ENCODE results near the gene KLHL14. TPM values are rescaled to one million over a fixed set of nuclear protein-coding genes. Genes with fewer than 3 reads are reported as not detected.
A peak's percentile ranks its signal among the peaks of the same experiment; 100 is the strongest.

The KLHL14 gene
- total and polyA plus RNA-seq, 2 of the 13 experiments (the other 11 are each of a cell fraction or from before 2014, with no cell fraction given) = 16.0 to 41.8 TPM

DNA sequence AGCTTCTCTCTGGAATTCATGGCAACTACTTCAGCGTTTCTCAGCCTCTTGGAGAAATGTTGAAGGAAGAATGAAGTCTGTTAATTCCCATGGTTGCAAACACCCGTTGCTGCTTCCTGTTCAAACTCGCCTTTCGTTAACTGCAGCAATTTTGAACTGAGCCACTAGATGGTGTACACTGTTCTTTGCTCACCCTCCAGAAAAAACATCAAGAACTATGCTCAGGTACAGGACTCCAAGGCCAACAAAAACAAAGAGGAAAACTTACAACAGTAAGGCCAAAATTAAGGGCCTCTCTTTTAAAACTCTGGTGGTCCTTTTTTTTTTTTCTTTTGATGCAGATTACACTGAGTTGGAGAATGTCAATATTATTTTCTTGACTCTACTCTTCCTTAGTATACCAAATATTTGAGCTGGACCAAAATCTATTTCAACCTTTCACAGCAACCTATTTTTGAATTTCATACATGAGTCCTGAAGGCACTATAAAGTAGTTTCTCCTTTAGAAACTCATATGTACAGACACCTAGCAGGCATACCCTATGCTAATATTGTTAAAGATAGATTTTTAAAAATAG is 58.2 kb downstream of the KLHL14 start (continued):
- TF ChIP-seq ETV6 (CRISPR knock-in tag; conservative IDR thresholded peaks at IDR 0.05) (no peak), ELF3 (CRISPR knock-in tag; IDR thresholded peaks at IDR 0.05) (peak; percentile 66; the same call in 1 of the 2 replicates), CCAR2 (optimal IDR thresholded peaks at IDR 0.05; ENCODE audit: low read depth, low read length) (no peak), CENPT (CRISPR knock-in tag; IDR thresholded peaks at IDR 0.05; ENCODE audit: low read depth) (no peak), ZNF737 (CRISPR knock-in tag; IDR thresholded peaks at IDR 0.05; ENCODE audit: borderline replicate concordance) (no peak), NR2F1 (CRISPR knock-in tag; IDR thresholded peaks at IDR 0.05) (no peak), ZFP36L2 (CRISPR knock-in tag; IDR thresholded peaks at IDR 0.05) (no peak), DMAP1 (CRISPR knock-in tag; IDR thresholded peaks at IDR 0.05) (no peak), ZFP82 (CRISPR knock-in tag; IDR thresholded peaks at IDR 0.05; ENCODE audit: borderline replicate concordance) (no peak), HNF4G (IDR thresholded peaks at IDR 0.05; ENCODE audit: borderline replicate concordance, low read depth, low read length) (0 out of 2 replicates have a peak, but pooled peaks have one; percentile 13), HNF4G (CRISPR knock-in tag; IDR thresholded peaks at IDR 0.05; ENCODE audit: borderline replicate concordance, low read depth) (no peak), CEBPB (IDR thresholded peaks at IDR 0.05; ENCODE audit: borderline replicate concordance, low read depth, low read length) (no peak), KMT2A (CRISPR knock-in tag; IDR thresholded peaks at IDR 0.05) (0 out of 2 replicates have a peak, but pooled peaks have one; percentile 29), ARNTL (CRISPR knock-in tag; IDR thresholded peaks at IDR 0.05) (no peak), SOX5 (CRISPR knock-in tag; IDR thresholded peaks at IDR 0.05; ENCODE audit: borderline replicate concordance) (peak; percentile 30; the same call in 1 of the 2 replicates), SSRP1 (CRISPR knock-in tag; IDR thresholded peaks at IDR 0.05) (0 out of 2 replicates have a peak, but pooled peaks have one; percentile 54), KDM6A (CRISPR knock-in tag; IDR thresholded peaks at IDR 0.05; ENCODE audit: low read depth) (no peak), CHCHD3 (CRISPR knock-in tag; IDR thresholded peaks at IDR 0.05) (no peak), EEA1 (CRISPR knock-in tag; IDR thresholded peaks at IDR 0.05; ENCODE audit: borderline replicate concordance) (no peak), HCFC1 (IDR thresholded peaks at IDR 0.05; ENCODE audit: low read depth, low read length) (no peak), FOXO1 (CRISPR knock-in tag; IDR thresholded peaks at IDR 0.05) (0 out of 2 replicates have a peak, but pooled peaks have one; percentile 34), NR2F6 (IDR thresholded peaks at IDR 0.05) (no peak), NR2F6 (CRISPR knock-in tag; IDR thresholded peaks at IDR 0.05) (peak; percentile 22; the same call in 1 of the 2 replicates), SMC3 (IDR thresholded peaks at IDR 0.05; ENCODE audit: low read length) (peak; percentile 97), STAG1 (CRISPR knock-in tag; IDR thresholded peaks at IDR 0.05) (peak; percentile 91), ZNF451 (CRISPR knock-in tag; IDR thresholded peaks at IDR 0.05) (no peak), ZNF12 (CRISPR knock-in tag; IDR thresholded peaks at IDR 0.05) (no peak), MAFK (conservative IDR thresholded peaks at IDR 0.05 in 1 of 2, IDR thresholded peaks at IDR 0.05 in 1 of 2; ENCODE audit: low read length in 2 of 2) (no peak), ZNF773 (CRISPR knock-in tag; IDR thresholded peaks at IDR 0.05; ENCODE audit: borderline replicate concordance) (no peak), SOX13 (IDR thresholded peaks at IDR 0.05) (no peak), SOX13 (CRISPR knock-in tag; conservative IDR thresholded peaks at IDR 0.05 in 1 of 2, IDR thresholded peaks at IDR 0.05 in 1 of 2) (peak in 1 of 2 experiments; percentile 32; a peak in 1 of 4 replicates), ZNF337 (CRISPR knock-in tag; IDR thresholded peaks at IDR 0.05; ENCODE audit: borderline replicate concordance, low read depth) (no peak)
- TF ChIP-seq, protein P1, sequence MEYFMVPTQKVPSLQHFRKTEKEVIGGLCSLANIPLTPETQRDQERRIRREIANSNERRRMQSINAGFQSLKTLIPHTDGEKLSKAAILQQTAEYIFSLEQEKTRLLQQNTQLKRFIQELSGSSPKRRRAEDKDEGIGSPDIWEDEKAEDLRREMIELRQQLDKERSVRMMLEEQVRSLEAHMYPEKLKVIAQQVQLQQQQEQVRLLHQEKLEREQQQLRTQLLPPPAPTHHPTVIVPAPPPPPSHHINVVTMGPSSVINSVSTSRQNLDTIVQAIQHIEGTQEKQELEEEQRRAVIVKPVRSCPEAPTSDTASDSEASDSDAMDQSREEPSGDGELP (IDR thresholded peaks at IDR 0.05; ENCODE audit: borderline replicate concordance, low read depth) = no peak
- TF ChIP-seq, protein P2, sequence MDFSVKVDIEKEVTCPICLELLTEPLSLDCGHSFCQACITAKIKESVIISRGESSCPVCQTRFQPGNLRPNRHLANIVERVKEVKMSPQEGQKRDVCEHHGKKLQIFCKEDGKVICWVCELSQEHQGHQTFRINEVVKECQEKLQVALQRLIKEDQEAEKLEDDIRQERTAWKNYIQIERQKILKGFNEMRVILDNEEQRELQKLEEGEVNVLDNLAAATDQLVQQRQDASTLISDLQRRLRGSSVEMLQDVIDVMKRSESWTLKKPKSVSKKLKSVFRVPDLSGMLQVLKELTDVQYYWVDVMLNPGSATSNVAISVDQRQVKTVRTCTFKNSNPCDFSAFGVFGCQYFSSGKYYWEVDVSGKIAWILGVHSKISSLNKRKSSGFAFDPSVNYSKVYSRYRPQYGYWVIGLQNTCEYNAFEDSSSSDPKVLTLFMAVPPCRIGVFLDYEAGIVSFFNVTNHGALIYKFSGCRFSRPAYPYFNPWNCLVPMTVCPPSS (IDR thresholded peaks at IDR 0.05) = no peak

Data from HepG2 (cell line).